ENCODE measurements around the gene FTO.

FTO gene

GRCh38 chr16:53785916-53786315 is 82.0 kb downstream of the FTO start:
- no peak for DNase-seq

- DNase-seq = no peak
Measured at GRCh38 chr16:53787423-53787822, 83.5 kb downstream of the FTO start.

- DNase-seq = no peak
Measured at GRCh38 chr16:53789137-53789536, 85.2 kb downstream of the FTO start.

GRCh38 chr16:53792161-53792951 is 88.4 kb downstream of the FTO start:
- no peak for DNase-seq

- DNase-seq = no peak
Measured at GRCh38 chr16:53803451-53803850, 99.5 kb downstream of the FTO start.

- DNase-seq = no peak
Measured at GRCh38 chr16:53803998-53804397, 100.0 kb downstream of the FTO start.

GRCh38 chr16:53804467-53804866 is 100.5 kb downstream of the FTO start:
- no peak for DNase-seq

- no peak for DNase-seq
Measured at GRCh38 chr16:53805113-53805512, 101.2 kb downstream of the FTO start.

GRCh38 chr16:53805752-53806151 is 101.8 kb downstream of the FTO start:
- no peak for DNase-seq

- no peak for DNase-seq
Measured at GRCh38 chr16:53809088-53809932, 105.4 kb downstream of the FTO start.

GRCh38 chr16:53812914-53813313 is 109.0 kb downstream of the FTO start:
- DNase-seq = no peak

GRCh38 chr16:53814801-53815200 is 110.8 kb downstream of the FTO start:
- no peak for DNase-seq

GRCh38 chr16:53816211-53816836 is 112.4 kb downstream of the FTO start:
- no peak for DNase-seq

- no peak for DNase-seq
Measured at GRCh38 chr16:53817117-53817755, 113.3 kb downstream of the FTO start.

- no peak for DNase-seq
Measured at GRCh38 chr16:53817812-53818550, 114.0 kb downstream of the FTO start.

GRCh38 chr16:53821487-53821886 is 117.5 kb downstream of the FTO start:
- no peak for DNase-seq

GRCh38 chr16:53821957-53822625 is 118.1 kb downstream of the FTO start:
- no peak for DNase-seq

- DNase-seq = no peak
Measured at GRCh38 chr16:53822936-53823529, 119.1 kb downstream of the FTO start.

- no peak for DNase-seq
Measured at GRCh38 chr16:53826658-53827057, 122.7 kb downstream of the FTO start.

GRCh38 chr16:53827741-53828140 is 123.8 kb downstream of the FTO start:
- DNase-seq = no peak

- DNase-seq = no peak
Measured at GRCh38 chr16:53829186-53829747, 125.3 kb downstream of the FTO start.

Data from CD4-positive, alpha-beta T cell treated with Interleukin-4 for 4 hours (primary cell).